Liver (tissue), 9 donors: ENCODE measurements around the gene HOXB13. TPM values are rescaled to one million over a fixed set of nuclear protein-coding genes. Genes with fewer than 3 reads are reported as not detected.

Experiments used
- DNase-seq: peaks from one replicate; pipeline ENCODE4 v3.0.0-alpha.2; 2017; ENCODE audit warnings: low spot score
- H3K27ac ChIP-seq, 2 donors: one replicate each; pipeline ENCODE4 v1.7.0; 2013; ENCODE audit warnings: inconsistent platforms in 2 of 2, low read length in 2 of 2, control low read depth in 1 of 2, low read depth in 1 of 2, mild to moderate bottlenecking in 1 of 2
- H3K27me3 ChIP-seq, 4 donors: one replicate each; pipeline versions ENCODE4 v1.6.1 to v1.7.0; 2013; ENCODE audit warnings: low read length in 3 of 4, inconsistent platforms in 1 of 4, mild to moderate bottlenecking in 1 of 4, moderate library complexity in 1 of 4; ENCODE audit not compliant: control insufficient read depth in 4 of 4, insufficient read depth in 4 of 4
- H3K36me3 ChIP-seq, 4 donors: one replicate each; pipeline versions ENCODE4 v1.6.1 to v1.7.0; 2013; ENCODE audit warnings: low read length in 3 of 4, mild to moderate bottlenecking in 3 of 4, low read depth in 1 of 4, moderate library complexity in 1 of 4; ENCODE audit not compliant: control insufficient read depth in 4 of 4, insufficient read depth in 3 of 4
- H3K4me1 ChIP-seq, 4 donors: one replicate each; pipeline versions ENCODE4 v1.6.1 to v1.7.0; 2013; ENCODE audit warnings: low read length in 3 of 4, mild to moderate bottlenecking in 3 of 4, moderate library complexity in 1 of 4; ENCODE audit not compliant: control insufficient read depth in 4 of 4, insufficient read depth in 4 of 4
- H3K4me3 ChIP-seq, 3 donors: one replicate each; pipeline versions ENCODE4 v1.6.1 to v1.7.0; 2013; ENCODE audit warnings: low read length in 3 of 3, control low read depth in 1 of 3, low read depth in 1 of 3, mild to moderate bottlenecking in 1 of 3
- H3K9ac ChIP-seq, 2 donors: one replicate each; pipeline ENCODE4 v1.7.0; 2013; ENCODE audit warnings: low read length in 2 of 2, mild to moderate bottlenecking in 2 of 2, moderate library complexity in 2 of 2, control low read depth in 1 of 2, low read depth in 1 of 2
- H3K9me3 ChIP-seq, 4 donors: one replicate each; pipeline versions ENCODE4 v1.6.1 to v1.7.0; 2013; ENCODE audit warnings: low read length in 3 of 4; ENCODE audit not compliant: control insufficient read depth in 4 of 4
- EGR1 ChIP-seq, 2 donors: IDR thresholded peaks; 2 replicates each; pipeline ENCODE4 v1.6.1; 2016 to 2018; ENCODE audit warnings: antibody characterized with exemption in 2 of 2, low read depth in 2 of 2
- FOXA1 ChIP-seq: IDR thresholded peaks from 2 replicates; pipeline ENCODE4 v1.6.1; 2016; ENCODE audit warnings: antibody characterized with exemption
- FOXA2 ChIP-seq: IDR thresholded peaks from 2 replicates; pipeline ENCODE4 v1.6.1; 2016; ENCODE audit warnings: antibody characterized with exemption
- GABPA ChIP-seq, 2 donors: IDR thresholded peaks in 1 of 2; conservative IDR thresholded peaks in 1 of 2; 2 replicates each; pipeline ENCODE4 v1.6.1; 2016; ENCODE audit warnings: antibody characterized with exemption in 2 of 2, mild to moderate bottlenecking in 1 of 2, moderate library complexity in 1 of 2
- HNF4A ChIP-seq, 2 donors: conservative IDR thresholded peaks; 2 replicates each; pipeline ENCODE4 v1.6.1; 2016; ENCODE audit warnings: antibody characterized with exemption in 2 of 2, mild to moderate bottlenecking in 2 of 2
- JUND ChIP-seq, 2 donors: IDR thresholded peaks; 2 replicates each; pipeline ENCODE4 v1.6.1; 2016; ENCODE audit warnings: antibody characterized with exemption in 2 of 2
- NR2F2 ChIP-seq: IDR thresholded peaks from 2 replicates; pipeline ENCODE4 v1.6.1; 2016; ENCODE audit warnings: antibody characterized with exemption
- RAD21 ChIP-seq, 2 donors: IDR thresholded peaks; 2 replicates each; pipeline ENCODE4 v1.6.1; 2016; ENCODE audit warnings: antibody characterized with exemption in 2 of 2, mild to moderate bottlenecking in 2 of 2
- RXRA ChIP-seq, 2 donors: IDR thresholded peaks; 2 replicates each; pipeline ENCODE4 v1.6.1; 2017 to 2018; ENCODE audit warnings: antibody characterized with exemption in 2 of 2, mild to moderate bottlenecking in 1 of 2
- SP1 ChIP-seq: IDR thresholded peaks from 2 replicates; pipeline ENCODE4 v1.6.1; 2018; ENCODE audit warnings: antibody characterized with exemption, mild to moderate bottlenecking
- TAF1 ChIP-seq: conservative IDR thresholded peaks from 2 replicates; pipeline ENCODE4 v1.6.1; 2016; ENCODE audit warnings: antibody characterized with exemption, mild to moderate bottlenecking
- YY1 ChIP-seq: IDR thresholded peaks from 2 replicates; pipeline ENCODE4 v1.6.1; 2016; ENCODE audit warnings: antibody characterized with exemption, mild to moderate bottlenecking
- ZBTB33 ChIP-seq: IDR thresholded peaks from 2 replicates; pipeline ENCODE4 v1.6.1; 2016; ENCODE audit warnings: antibody characterized with exemption
- WGBS: extraction: QIAGEN DNeasy Blood & Tissue Kit; methylation state at CpG from one replicate; pipeline ENCODE4 v1.1.7; 2013; 5-methylcytosine and 5-hydroxymethylcytosine counted together
- polyA plus RNA-seq, 2 donors: library from polyadenylated mRNA; stranded (reverse) in 1 of 2; unstranded in 1 of 2; fragments of 200-250 nt in 1 of 2; fragments of >200 nt in 1 of 2; fragmentation: Nextera tagmentation in 1 of 2; extraction: Ambion mirVana in 1 of 2; gene quantifications; one replicate each; pipeline versions ENCODE4 v1.2.1 to v1.2.3, GENCODE V29; 2013 to 2015
- total RNA-seq, 2 donors: library from RNA; depleted of rRNA; stranded (reverse); fragments of >200 nt; gene quantifications; one replicate each; pipeline ENCODE4 v1.2.3, GENCODE V29; 2014
- TF ChIP-seq, protein P1 (sequence below): fragments of 150-350 bp; IDR thresholded peaks from 2 replicates; pipeline ENCODE4 v1.5.1; 2017; ENCODE audit warnings: improper control_type of control experiment, low read depth, low read length; ENCODE audit not compliant: missing input control
- TF ChIP-seq, protein P2 (sequence below): IDR thresholded peaks from 2 replicates; pipeline ENCODE4 v1.6.1; 2016; ENCODE audit warnings: antibody characterized with exemption, mild to moderate bottlenecking
- TF ChIP-seq, protein P3 (sequence below): IDR thresholded peaks from 2 replicates; pipeline ENCODE4 v1.6.1; 2016; ENCODE audit warnings: antibody characterized with exemption
- donor health status: healthy.
- donor health status: healthy.
- donor health status: healthy.
- donor health status: healthy.
- donor health status: healthy.

Gene HOXB13
- total and polyA plus RNA-seq, 4 donors: not detected

- DNase-seq: no peak
- Histone ChIP-seq H3K9ac (no peak within 1 kb of the TSS), H3K9me3 (peaks cover 0 to 11% (median 0%) of the 10 kb centered on the region in 4 donors), H3K36me3 (no peaks in the 10 kb centered on the region), H3K27me3 (peaks cover 9 to 53% (median 29%) of the 10 kb centered on the region in 4 donors), H3K27ac (no peak within 1 kb of the TSS), H3K4me1 (peaks cover 0 to 26% (median 5%) of the 10 kb centered on the region in 4 donors), H3K4me3 (peak within 1 kb of the TSS in 1 of 3 donors; percentile 6)
- TF ChIP-seq, protein P1, sequence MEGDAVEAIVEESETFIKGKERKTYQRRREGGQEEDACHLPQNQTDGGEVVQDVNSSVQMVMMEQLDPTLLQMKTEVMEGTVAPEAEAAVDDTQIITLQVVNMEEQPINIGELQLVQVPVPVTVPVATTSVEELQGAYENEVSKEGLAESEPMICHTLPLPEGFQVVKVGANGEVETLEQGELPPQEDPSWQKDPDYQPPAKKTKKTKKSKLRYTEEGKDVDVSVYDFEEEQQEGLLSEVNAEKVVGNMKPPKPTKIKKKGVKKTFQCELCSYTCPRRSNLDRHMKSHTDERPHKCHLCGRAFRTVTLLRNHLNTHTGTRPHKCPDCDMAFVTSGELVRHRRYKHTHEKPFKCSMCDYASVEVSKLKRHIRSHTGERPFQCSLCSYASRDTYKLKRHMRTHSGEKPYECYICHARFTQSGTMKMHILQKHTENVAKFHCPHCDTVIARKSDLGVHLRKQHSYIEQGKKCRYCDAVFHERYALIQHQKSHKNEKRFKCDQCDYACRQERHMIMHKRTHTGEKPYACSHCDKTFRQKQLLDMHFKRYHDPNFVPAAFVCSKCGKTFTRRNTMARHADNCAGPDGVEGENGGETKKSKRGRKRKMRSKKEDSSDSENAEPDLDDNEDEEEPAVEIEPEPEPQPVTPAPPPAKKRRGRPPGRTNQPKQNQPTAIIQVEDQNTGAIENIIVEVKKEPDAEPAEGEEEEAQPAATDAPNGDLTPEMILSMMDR: no peak
- TF ChIP-seq RAD21 (IDR thresholded peaks at IDR 0.05) (no peak), HNF4A (conservative IDR thresholded peaks at IDR 0.05) (no peak), SP1 (no peak), RXRA (IDR thresholded peaks at IDR 0.05) (no peak), TAF1 (no peak), FOXA2 (no peak), ZBTB33 (no peak), GABPA (IDR thresholded peaks at IDR 0.05 in 1 of 2, conservative IDR thresholded peaks at IDR 0.05 in 1 of 2) (no peak), YY1 (no peak), NR2F2 (no peak), JUND (IDR thresholded peaks at IDR 0.05) (no peak)
- TF ChIP-seq, protein P2, sequence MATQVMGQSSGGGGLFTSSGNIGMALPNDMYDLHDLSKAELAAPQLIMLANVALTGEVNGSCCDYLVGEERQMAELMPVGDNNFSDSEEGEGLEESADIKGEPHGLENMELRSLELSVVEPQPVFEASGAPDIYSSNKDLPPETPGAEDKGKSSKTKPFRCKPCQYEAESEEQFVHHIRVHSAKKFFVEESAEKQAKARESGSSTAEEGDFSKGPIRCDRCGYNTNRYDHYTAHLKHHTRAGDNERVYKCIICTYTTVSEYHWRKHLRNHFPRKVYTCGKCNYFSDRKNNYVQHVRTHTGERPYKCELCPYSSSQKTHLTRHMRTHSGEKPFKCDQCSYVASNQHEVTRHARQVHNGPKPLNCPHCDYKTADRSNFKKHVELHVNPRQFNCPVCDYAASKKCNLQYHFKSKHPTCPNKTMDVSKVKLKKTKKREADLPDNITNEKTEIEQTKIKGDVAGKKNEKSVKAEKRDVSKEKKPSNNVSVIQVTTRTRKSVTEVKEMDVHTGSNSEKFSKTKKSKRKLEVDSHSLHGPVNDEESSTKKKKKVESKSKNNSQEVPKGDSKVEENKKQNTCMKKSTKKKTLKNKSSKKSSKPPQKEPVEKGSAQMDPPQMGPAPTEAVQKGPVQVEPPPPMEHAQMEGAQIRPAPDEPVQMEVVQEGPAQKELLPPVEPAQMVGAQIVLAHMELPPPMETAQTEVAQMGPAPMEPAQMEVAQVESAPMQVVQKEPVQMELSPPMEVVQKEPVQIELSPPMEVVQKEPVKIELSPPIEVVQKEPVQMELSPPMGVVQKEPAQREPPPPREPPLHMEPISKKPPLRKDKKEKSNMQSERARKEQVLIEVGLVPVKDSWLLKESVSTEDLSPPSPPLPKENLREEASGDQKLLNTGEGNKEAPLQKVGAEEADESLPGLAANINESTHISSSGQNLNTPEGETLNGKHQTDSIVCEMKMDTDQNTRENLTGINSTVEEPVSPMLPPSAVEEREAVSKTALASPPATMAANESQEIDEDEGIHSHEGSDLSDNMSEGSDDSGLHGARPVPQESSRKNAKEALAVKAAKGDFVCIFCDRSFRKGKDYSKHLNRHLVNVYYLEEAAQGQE: no peak
- TF ChIP-seq, protein P3, sequence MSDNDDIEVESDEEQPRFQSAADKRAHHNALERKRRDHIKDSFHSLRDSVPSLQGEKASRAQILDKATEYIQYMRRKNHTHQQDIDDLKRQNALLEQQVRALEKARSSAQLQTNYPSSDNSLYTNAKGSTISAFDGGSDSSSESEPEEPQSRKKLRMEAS: no peak
- 13% methylated on average over 21 of the region's 21 CpGs for WGBS
These were observed 6.2 kb downstream of the HOXB13 start, which contains the start of gene PRAC1 for GRCh38 chr17:48722201-48722907. PRAC1 (minus strand) TSS chr17:48722518; CDS start chr17:48722392, 126 bp downstream.

GRCh38 chr17:48721009-48721402, 7.5 kb downstream of the HOXB13 start:
- Histone ChIP-seq H3K27ac (no peak overlapping the region), H3K27me3 (peaks cover 9 to 51% (median 27%) of the 10 kb centered on the region in 4 donors), H3K36me3 (no peaks in the 10 kb centered on the region), H3K9me3 (peaks cover 0 to 11% (median 0%) of the 10 kb centered on the region in 4 donors), H3K9ac (no peak overlapping the region), H3K4me3 (no peak overlapping the region), H3K4me1 (peaks cover 0 to 26% (median 5%) of the 10 kb centered on the region in 4 donors)
- 73% methylated on average over 1 of the region's 1 CpG for whole genome bisulfite sequencing
- DNase-seq: no peak
- no peak for TF ChIP-seq RXRA (IDR thresholded peaks at IDR 0.05)
- TF ChIP-seq, protein P3: no peak
- no peak for TF ChIP-seq FOXA1
- TF ChIP-seq, protein P2: no peak
- no peak for TF ChIP-seq EGR1 (IDR thresholded peaks at IDR 0.05; ENCODE audit: low read depth in 2 of 2)
- no peak for TF ChIP-seq RAD21 (IDR thresholded peaks at IDR 0.05)
- TF ChIP-seq, protein P1: no peak
- no peak for TF ChIP-seq YY1
